Tibial nerve (tissue), 4 donors: ENCODE data around the gene CACNA1A. TPM values are rescaled to one million over a fixed set of nuclear protein-coding genes. Genes with fewer than 3 reads are reported as not detected.

Experiments
- DNase-seq, 2 donors: peaks; one replicate each; pipeline ENCODE4 v3.0.0-alpha.2; 2019; ENCODE audit warnings: low spot score in 2 of 2
- H3K27ac ChIP-seq, 4 donors: fragments of 200-600 bp; sonication (generic) in 3 of 4; one replicate each; pipeline ENCODE4 v1.5.1; 2017 to 2019; ENCODE audit warnings: mild to moderate bottlenecking in 1 of 4
- H3K27me3 ChIP-seq, 2 donors: fragments of 200-600 bp; sonication (generic) in 1 of 2; one replicate each; pipeline versions ENCODE4 v1.5.1 to v1.6.0; 2017 to 2019
- H3K36me3 ChIP-seq, 3 donors: fragments of 200-600 bp; sonication (generic); one replicate each; pipeline ENCODE4 v1.5.1; 2018 to 2019
- H3K4me1 ChIP-seq, 4 donors: fragments of 200-600 bp; sonication (generic) in 3 of 4; one replicate each; pipeline ENCODE4 v1.5.1; 2017 to 2019
- H3K4me3 ChIP-seq, 4 donors: fragments of 200-600 bp; sonication (generic) in 3 of 4; one replicate each; pipeline ENCODE4 v1.5.1; 2017 to 2019; ENCODE audit warnings: mild to moderate bottlenecking in 1 of 4, moderate library complexity in 1 of 4
- H3K9me3 ChIP-seq, 4 donors: fragments of 200-600 bp; sonication (generic) in 3 of 4; one replicate each; pipeline ENCODE4 v1.5.1; 2017 to 2019
- EP300 ChIP-seq, 2 donors: sonication (generic); formaldehyde crosslinking; IDR thresholded peaks; one replicate each; pipeline ENCODE4 v1.6.1; 2017; ENCODE audit warnings: antibody characterized with exemption in 2 of 2, mild to moderate bottlenecking in 1 of 2
- POLR2A ChIP-seq, 2 donors: fragments of 450-650 bp; IDR thresholded peaks; one replicate each; pipeline ENCODE4 v1.6.1; 2017; ENCODE audit warnings: antibody characterized with exemption in 2 of 2, mild to moderate bottlenecking in 2 of 2, moderate library complexity in 2 of 2
- WGBS, 2 donors: methylation state at CpG; one replicate each; pipeline ENCODE4 v1.1.5; 2018; 5-methylcytosine and 5-hydroxymethylcytosine counted together
- total RNA-seq, 4 donors: library from RNA; depleted of rRNA; stranded (reverse); fragments of >200 nt; gene quantifications; one replicate each; pipeline ENCODE4 v1.1.0, GENCODE V29; 2016
- TF ChIP-seq, protein P1 (sequence below), 5 experiments: fragments of 200-600 bp in 3 of 5; fragments of 450-650 bp in 2 of 5; sonication (generic) in 3 of 5; IDR thresholded peaks; one replicate each; pipeline ENCODE4 v1.5.1; 2016 to 2019; ENCODE audit warnings: antibody characterized with exemption in 5 of 5, mild to moderate bottlenecking in 3 of 5, moderate library complexity in 2 of 5

The CACNA1A gene
- total RNA-seq, 4 donors from 2014 or later: 4.0 to 10.2 (median 9.3) TPM

DNA sequence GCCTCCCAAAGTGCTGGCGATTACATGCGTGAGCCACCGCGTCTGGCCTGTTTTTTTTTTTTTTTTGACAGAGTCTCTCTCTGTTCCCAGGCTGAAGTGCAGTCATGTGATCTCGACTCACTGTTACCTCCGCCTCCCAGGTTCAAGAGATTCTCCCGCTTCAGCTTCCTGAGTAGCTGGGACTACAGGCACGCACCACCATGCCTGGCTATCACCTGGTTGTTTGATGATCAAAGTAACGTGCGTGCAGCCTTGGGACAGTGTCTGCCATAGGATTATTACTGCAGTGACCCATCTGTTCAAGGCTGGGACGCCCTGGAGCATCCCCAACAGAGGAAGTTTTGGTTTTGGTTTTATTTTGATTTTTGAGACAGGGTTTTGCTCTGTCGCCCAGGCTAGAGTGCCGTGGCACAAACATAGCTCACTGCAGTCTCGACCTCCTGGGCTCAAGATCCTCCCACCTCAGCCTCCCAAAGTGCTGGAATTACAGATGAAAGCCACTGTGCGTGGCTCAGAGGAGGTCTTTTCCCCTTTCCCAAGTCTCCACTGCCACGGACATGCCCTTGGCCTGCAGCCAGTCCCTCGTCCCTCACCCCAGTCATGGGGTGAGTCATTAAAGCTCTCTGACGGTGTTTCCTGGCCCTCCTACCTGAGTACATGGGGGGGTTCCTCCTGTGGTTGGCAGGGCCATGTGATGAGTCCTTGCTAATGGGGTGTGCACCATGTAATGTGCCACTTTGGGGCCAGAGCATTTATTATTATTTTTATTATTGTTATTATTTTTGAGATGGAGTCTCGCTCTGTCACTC, 290.5 kb downstream of the CACNA1A start:
- WGBS, 2 donors: 69 to 75% methylated on average over 19 of the region's 19 CpGs
- TF ChIP-seq EP300 (IDR thresholded peaks at IDR 0.05) (no peak), POLR2A (IDR thresholded peaks at IDR 0.05) (no peak)
- TF ChIP-seq, protein P1, sequence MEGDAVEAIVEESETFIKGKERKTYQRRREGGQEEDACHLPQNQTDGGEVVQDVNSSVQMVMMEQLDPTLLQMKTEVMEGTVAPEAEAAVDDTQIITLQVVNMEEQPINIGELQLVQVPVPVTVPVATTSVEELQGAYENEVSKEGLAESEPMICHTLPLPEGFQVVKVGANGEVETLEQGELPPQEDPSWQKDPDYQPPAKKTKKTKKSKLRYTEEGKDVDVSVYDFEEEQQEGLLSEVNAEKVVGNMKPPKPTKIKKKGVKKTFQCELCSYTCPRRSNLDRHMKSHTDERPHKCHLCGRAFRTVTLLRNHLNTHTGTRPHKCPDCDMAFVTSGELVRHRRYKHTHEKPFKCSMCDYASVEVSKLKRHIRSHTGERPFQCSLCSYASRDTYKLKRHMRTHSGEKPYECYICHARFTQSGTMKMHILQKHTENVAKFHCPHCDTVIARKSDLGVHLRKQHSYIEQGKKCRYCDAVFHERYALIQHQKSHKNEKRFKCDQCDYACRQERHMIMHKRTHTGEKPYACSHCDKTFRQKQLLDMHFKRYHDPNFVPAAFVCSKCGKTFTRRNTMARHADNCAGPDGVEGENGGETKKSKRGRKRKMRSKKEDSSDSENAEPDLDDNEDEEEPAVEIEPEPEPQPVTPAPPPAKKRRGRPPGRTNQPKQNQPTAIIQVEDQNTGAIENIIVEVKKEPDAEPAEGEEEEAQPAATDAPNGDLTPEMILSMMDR (IDR thresholded peaks at IDR 0.05): no peak
- no peaks in the 10 kb centered on the region for H3K36me3 ChIP-seq
- no peak overlapping the region for H3K27ac ChIP-seq
- peaks cover 0 to 14% (median 0%) of the 10 kb centered on the region in 4 donors for H3K9me3 ChIP-seq
- no peaks in the 10 kb centered on the region for H3K27me3 ChIP-seq
- peaks cover 0 to under 1% (median 0%) of the 10 kb centered on the region in 4 donors for H3K4me1 ChIP-seq
- DNase-seq: no peak
- H3K4me3 ChIP-seq: no peak overlapping the region

DNA sequence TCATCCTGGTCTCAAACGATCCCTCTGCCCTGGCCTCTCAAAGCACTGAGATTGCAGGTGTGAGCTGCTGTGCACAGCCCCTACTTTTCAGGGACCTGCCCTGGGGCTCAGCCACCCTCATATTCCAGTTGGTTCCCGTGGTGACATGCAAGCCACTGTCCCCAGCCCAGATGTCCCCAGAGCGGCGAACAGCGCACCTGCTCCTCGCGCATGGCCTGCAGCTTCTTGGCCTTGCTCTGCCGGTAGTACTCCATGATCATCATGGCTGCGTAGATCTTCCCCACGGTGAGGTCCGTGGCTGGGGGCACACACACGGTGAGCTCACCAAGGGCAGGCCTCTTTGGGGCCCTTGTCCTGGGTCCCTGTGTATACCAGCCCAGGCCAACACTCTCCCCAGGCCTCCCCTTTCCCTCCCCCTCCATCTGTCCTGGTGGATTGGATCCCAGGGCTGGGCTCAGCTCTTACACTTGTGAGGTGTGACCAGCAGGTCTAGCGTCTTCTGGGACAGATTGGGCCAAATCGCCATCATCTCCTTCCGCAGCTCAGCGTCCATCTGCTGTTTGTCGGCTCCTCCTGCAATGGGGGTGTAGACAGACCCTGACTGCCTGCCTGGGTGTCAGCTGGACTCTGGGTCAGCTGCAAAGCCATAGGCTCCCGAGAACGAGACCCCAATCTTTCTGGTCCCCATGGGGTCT, 292.1 kb downstream of the CACNA1A start:
- H3K9me3 ChIP-seq: no peaks in the 10 kb centered on the region
- H3K4me3 ChIP-seq: no peak overlapping the region
- no peak for TF ChIP-seq EP300 (IDR thresholded peaks at IDR 0.05)
- TF ChIP-seq, protein P1 (IDR thresholded peaks at IDR 0.05): no peak
- WGBS, 2 donors: 84 to 86% methylated on average over 11 to 19 of the region's 19 CpGs
- H3K27ac ChIP-seq: no peak overlapping the region
- no peaks in the 10 kb centered on the region for H3K36me3 ChIP-seq
- peaks cover 0 to 9% (median 0%) of the 10 kb centered on the region in 4 donors for H3K4me1 ChIP-seq
- no peak for DNase-seq
- no peaks in the 10 kb centered on the region for H3K27me3 ChIP-seq

DNA sequence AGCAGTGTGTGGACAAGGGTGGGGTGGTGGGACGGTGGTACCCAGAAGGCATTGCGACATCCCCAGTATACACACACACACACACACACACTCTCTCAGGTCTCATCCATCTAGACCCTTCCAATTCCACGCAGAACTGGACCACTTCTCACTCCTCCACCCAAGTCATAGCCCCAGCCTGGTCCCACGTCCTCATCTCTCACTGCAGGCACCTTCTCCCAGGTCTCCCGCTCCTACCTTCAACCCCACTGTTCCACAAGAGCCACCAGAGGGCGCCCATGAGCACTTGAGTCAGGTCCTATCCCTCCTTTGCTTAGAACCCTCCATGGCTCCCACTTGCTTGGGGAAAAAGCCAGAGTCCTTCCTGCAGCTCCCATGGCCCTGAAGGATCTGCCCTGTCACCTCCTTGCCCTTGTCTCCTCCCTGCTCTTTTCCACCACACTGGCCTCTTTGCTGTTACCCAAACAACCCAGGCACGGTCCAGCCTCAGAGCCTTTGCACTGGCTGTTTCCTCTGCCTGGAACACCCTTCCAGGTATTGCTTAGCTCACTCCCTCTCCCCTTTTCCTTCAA, 293.4 kb downstream of the CACNA1A start:
- peak in 1 of 2 donors; percentile 38 for DNase-seq
- TF ChIP-seq POLR2A (IDR thresholded peaks at IDR 0.05): no peak
- TF ChIP-seq, protein P1 (IDR thresholded peaks at IDR 0.05): peak; percentile 15 to 45 (median 37)
- H3K4me1 ChIP-seq: peaks cover 0 to 18% (median 0%) of the 10 kb centered on the region in 4 donors
- no peak overlapping the region for H3K27ac ChIP-seq
- no peaks in the 10 kb centered on the region for H3K9me3 ChIP-seq
- no peak overlapping the region for H3K4me3 ChIP-seq
- no peaks in the 10 kb centered on the region for H3K36me3 ChIP-seq
- no peaks in the 10 kb centered on the region for H3K27me3 ChIP-seq
- 67% methylated on average over 7 of the region's 7 CpGs for WGBS, 2 donors

DNA sequence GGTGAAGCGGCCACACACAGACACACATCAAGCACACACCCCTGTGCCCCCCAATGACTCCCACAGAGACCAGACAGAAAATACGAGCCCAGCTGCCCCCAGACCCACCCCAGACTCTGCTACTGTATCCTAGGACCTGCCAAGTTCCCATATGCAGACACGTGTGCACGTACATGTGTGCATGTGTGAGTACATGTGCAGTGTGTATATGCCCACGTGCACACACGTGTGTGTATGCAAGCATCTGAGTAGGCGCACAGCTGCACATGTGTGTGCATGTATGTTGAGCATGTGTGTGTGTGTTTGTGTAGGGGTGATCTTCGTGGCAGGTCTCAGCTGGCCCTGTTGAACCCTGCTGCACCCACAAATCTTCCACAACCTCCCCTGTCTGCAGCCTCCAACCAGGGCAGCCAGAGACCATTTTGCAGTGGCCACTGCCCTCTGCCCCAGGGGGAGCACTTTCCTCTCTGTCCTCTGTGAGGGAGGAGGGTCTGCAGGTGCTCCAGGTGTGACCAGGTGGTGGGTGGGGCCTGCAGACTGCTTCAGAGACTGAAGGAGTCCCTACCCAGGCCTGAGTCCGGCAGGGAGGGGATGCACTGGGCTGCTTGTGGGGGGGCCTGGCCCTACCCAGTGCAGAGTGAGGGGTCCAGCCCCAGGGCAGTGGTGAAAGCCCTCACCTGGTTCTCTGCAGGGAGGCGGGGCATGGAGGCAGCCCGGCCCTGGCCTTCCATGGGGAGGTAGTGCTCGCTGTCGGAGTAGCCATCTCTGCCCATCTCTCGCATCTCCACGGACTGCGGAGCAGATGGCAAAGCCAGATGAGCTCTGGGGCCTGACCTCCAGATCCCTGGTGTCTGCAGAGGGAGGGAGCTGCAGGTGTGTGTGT, 294.6 kb downstream of the CACNA1A start:
- 74 to 81% methylated on average over 8 to 13 of the region's 16 CpGs for WGBS, 2 donors
- Histone ChIP-seq H3K27me3 (no peaks in the 10 kb centered on the region), H3K36me3 (no peaks in the 10 kb centered on the region), H3K4me1 (peaks cover 0 to 28% (median 9%) of the 10 kb centered on the region in 4 donors), H3K9me3 (no peaks in the 10 kb centered on the region), H3K27ac (no peak overlapping the region), H3K4me3 (no peak overlapping the region)
- no peak for TF ChIP-seq EP300 (IDR thresholded peaks at IDR 0.05)
- TF ChIP-seq, protein P1 (IDR thresholded peaks at IDR 0.05): no peak
- TF ChIP-seq POLR2A (IDR thresholded peaks at IDR 0.05): no peak
- DNase-seq: no peak
